Measurements from ENCODE around the gene HEXIM1. TPM values are rescaled to one million over a fixed set of nuclear protein-coding genes. Genes with fewer than 3 reads are reported as not detected.

HEXIM1 gene
- total RNA-seq, 1 experiment from 2014 or later = 59.1 TPM

GRCh38 chr17:45171338-45172231 is 23.3 kb downstream of the HEXIM1 start:
- in situ Hi-C loops (cut with HindIII; ENCODE audit: low pct_unique_long_range_greater_than_20kb, low sequenced_read_pairs) = no loop called here
- TF ChIP-seq REST (IDR thresholded peaks at IDR 0.05; ENCODE audit: insufficient read depth in 1 of 2, low read depth in 2 of 2, low read length in 1 of 2) (no peak), CTCF (IDR thresholded peaks at IDR 0.05) (no peak), SIN3A (IDR thresholded peaks at IDR 0.05; ENCODE audit: borderline replicate concordance, insufficient read depth, low read depth, low read length) (no peak), TCF7L2 (IDR thresholded peaks at IDR 0.05; ENCODE audit: low read depth, low read length) (no peak), POLR2AphosphoS5 (IDR thresholded peaks at IDR 0.05; ENCODE audit: low read depth, low read length) (no peak)
- no TSS peak for BruUV-seq (replicated peaks)
- Histone ChIP-seq H3K9me3 (ENCODE audit: control insufficient read depth, insufficient read depth, low read depth, low read length) (no peaks in the 10 kb centered on the region), H3K27ac (ENCODE audit: low read length) (peak overlapping the region; percentile 99), H3K4me3 (ENCODE audit: low read depth in 2 of 2, low read length in 2 of 2) (no peak overlapping the region; a peak in 1 of 4 replicates), H3K27me3 (ENCODE audit: control insufficient read depth, insufficient read depth, low read length) (no peaks in the 10 kb centered on the region), H3K4me1 (ENCODE audit: control insufficient read depth, insufficient read depth, low read length) (peaks cover 43% of the 10 kb centered on the region), H3K36me3 (ENCODE audit: control insufficient read depth, insufficient read depth, low read length) (no peaks in the 10 kb centered on the region)
- intact Hi-C loops (cut with micrococcal nuclease; ENCODE audit: unreplicated experiment) = no loop called here
- DNase-seq (ENCODE audit: low read depth, low spot score) (no peak), ATAC-seq (peak; percentile 59)
- CTCF ChIA-PET = interaction anchor here (0.7 to 1.4 kb wide), 3 partner anchors 23 to 36 kb away, joined by 3 to 7 read pairs (median 5); partner anchors contain the start of gene ACBD4
- POLR2A ChIA-PET = interaction anchor here (0.5 to 1.9 kb wide), 4 partner anchors 10 to 993 kb away, joined by 3 to 9 read pairs (median 8); partner anchors contain the start of gene HEXIM2

- Histone ChIP-seq H3K27me3 (ENCODE audit: control insufficient read depth, insufficient read depth, low read length) (no peaks in the 10 kb centered on the region), H3K4me3 (ENCODE audit: low read depth in 2 of 2, low read length in 2 of 2) (peak overlapping the region in 1 of 2 experiments; percentile 24; a peak in 1 of 4 replicates), H3K9me3 (ENCODE audit: control insufficient read depth, insufficient read depth, low read depth, low read length) (no peaks in the 10 kb centered on the region), H3K4me1 (ENCODE audit: control insufficient read depth, insufficient read depth, low read length) (peaks cover 43% of the 10 kb centered on the region), H3K36me3 (ENCODE audit: control insufficient read depth, insufficient read depth, low read length) (no peaks in the 10 kb centered on the region), H3K27ac (ENCODE audit: low read length) (peak overlapping the region; percentile 99)
- intact Hi-C loops (cut with micrococcal nuclease; ENCODE audit: unreplicated experiment) (no loop called here), in situ Hi-C loops (cut with HindIII; ENCODE audit: low pct_unique_long_range_greater_than_20kb, low sequenced_read_pairs) (no loop called here)
- ChIA-PET POLR2A (interaction anchor here (0.5 to 1.9 kb wide), 4 partner anchors 11 to 992 kb away, joined by 3 to 9 read pairs (median 8); partner anchors contain the start of gene HEXIM2), CTCF (interaction anchor here (0.5 to 1.4 kb wide), 4 partner anchors 23 to 129 kb away, joined by 3 to 7 read pairs (median 4); partner anchors contain the start of gene ACBD4)
- no peak for DNase-seq (ENCODE audit: low read depth, low spot score)
- peak; percentile 17 for ATAC-seq
- BruUV-seq (replicated peaks) = no TSS peak
- no peak for TF ChIP-seq POLR2AphosphoS5 (IDR thresholded peaks at IDR 0.05; ENCODE audit: low read depth, low read length)
- TF ChIP-seq CTCF (IDR thresholded peaks at IDR 0.05) = no peak
- no peak for TF ChIP-seq SIN3A (IDR thresholded peaks at IDR 0.05; ENCODE audit: borderline replicate concordance, insufficient read depth, low read depth, low read length)
- TF ChIP-seq REST (IDR thresholded peaks at IDR 0.05; ENCODE audit: insufficient read depth in 1 of 2, low read depth in 2 of 2, low read length in 1 of 2) = no peak
- TF ChIP-seq TCF7L2 (IDR thresholded peaks at IDR 0.05; ENCODE audit: low read depth, low read length) = no peak
Observed at GRCh38 chr17:45172232-45172540, 23.9 kb downstream of the HEXIM1 start.

Measured in Panc1 (cell line).